ENCODE results near the gene PHF8.

Gene PHF8

DNA sequence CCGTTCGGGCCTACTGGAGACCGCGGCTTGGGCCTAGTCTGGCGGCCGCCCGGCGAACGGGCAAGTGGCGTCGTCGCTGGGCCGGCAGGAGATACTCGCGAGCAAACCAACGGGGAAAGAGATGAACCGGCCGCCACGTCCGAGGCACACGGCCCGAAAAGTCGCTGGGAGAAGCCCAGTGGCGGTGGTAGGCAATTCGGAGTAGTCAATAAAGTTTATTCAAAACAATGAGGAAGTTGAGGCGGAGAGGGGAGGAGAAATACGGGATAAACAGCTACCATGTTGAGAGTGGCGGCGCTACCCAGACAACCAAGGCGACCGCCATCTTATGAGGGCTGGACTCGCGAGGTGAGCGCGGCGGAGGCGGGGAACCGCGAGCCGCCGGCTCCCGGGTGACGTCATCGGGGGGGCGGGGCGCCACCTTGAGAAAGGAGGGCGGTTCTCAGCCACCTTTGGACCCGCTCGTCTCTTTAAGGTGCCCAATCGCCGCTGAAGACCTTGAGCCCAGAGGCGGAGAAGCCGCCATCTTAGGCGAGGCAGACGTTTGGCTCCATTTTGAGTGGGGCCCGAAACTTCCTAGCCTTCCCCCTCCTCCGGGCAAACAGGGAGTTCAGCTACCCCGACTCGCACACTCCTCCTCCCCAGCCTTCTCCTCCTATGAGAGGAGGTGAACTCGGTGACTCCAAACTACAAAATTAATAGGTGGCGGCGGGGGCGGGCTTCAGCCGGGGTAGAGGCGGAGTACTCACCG is at the start of gene PHF8:
TSS of gene PHF8 (minus strand) at position 348 of the 751 bp plus-strand sequence. CDS start 1,745 bp downstream, outside the sequence.
- peak within 1 kb of the TSS; percentile 64 to 66 for H3K4me3 ChIP-seq (replicated peaks in 1 of 2; ENCODE audit: low read depth in 2 of 2, low read length in 2 of 2)
- DNase-seq (ENCODE audit: low read depth in 2 of 2): peak; percentile 95 to 97
- TF ChIP-seq, protein P1, sequence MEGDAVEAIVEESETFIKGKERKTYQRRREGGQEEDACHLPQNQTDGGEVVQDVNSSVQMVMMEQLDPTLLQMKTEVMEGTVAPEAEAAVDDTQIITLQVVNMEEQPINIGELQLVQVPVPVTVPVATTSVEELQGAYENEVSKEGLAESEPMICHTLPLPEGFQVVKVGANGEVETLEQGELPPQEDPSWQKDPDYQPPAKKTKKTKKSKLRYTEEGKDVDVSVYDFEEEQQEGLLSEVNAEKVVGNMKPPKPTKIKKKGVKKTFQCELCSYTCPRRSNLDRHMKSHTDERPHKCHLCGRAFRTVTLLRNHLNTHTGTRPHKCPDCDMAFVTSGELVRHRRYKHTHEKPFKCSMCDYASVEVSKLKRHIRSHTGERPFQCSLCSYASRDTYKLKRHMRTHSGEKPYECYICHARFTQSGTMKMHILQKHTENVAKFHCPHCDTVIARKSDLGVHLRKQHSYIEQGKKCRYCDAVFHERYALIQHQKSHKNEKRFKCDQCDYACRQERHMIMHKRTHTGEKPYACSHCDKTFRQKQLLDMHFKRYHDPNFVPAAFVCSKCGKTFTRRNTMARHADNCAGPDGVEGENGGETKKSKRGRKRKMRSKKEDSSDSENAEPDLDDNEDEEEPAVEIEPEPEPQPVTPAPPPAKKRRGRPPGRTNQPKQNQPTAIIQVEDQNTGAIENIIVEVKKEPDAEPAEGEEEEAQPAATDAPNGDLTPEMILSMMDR (IDR thresholded peaks at IDR 0.05; ENCODE audit: low read depth, low read length): peak; percentile 9

DNA sequence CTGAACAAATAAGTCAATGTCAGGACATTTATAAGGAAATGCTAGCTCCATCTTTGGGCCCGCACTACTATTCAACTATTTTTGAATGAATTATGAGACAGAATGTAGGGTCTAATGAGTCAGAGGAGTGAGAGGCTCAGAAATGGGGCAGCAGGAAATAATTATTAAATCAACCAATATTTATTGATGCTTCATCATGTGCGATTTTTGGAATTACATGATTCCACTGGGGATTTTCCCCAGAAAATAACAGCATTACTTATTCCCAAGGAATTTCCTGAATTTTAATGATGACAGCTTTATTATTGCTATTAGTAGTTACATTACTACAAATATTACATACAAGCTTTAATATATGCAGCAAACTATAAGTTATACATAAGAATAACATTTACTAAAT is 49.3 kb upstream of the PHF8 start:
- TF ChIP-seq, protein P1 (IDR thresholded peaks at IDR 0.05; ENCODE audit: low read depth, low read length): no peak
- H3K4me3 ChIP-seq (replicated peaks in 1 of 2; ENCODE audit: low read depth in 2 of 2, low read length in 2 of 2): no peak overlapping the region
- DNase-seq (ENCODE audit: low read depth in 2 of 2): peak in 1 of 2 donors; percentile 26

DNA sequence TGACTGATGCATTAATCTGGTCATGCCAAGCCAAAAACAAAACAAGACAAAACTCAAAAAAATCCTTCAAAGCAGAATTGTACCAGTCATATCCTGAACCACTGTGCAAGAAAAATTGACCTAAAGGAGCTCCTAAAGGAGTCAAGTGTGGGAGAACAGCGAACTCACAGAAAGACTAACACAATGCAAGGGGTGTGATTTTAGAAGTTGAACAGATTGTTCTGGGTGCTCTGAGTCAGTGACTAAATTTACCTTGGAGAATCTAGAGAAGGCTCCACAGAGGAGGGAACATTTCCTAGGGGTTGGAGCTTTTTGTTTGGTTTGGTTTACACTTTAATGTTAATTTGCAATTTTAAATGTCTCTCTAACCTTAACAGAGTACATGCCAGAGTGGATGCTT is 48.9 kb upstream of the PHF8 start:
- no peak overlapping the region for H3K4me3 ChIP-seq (replicated peaks in 1 of 2; ENCODE audit: low read depth in 2 of 2, low read length in 2 of 2)
- peak in 1 of 2 donors; percentile 61 for DNase-seq (ENCODE audit: low read depth in 2 of 2)
- TF ChIP-seq, protein P1 (IDR thresholded peaks at IDR 0.05; ENCODE audit: low read depth, low read length): no peak

DNA sequence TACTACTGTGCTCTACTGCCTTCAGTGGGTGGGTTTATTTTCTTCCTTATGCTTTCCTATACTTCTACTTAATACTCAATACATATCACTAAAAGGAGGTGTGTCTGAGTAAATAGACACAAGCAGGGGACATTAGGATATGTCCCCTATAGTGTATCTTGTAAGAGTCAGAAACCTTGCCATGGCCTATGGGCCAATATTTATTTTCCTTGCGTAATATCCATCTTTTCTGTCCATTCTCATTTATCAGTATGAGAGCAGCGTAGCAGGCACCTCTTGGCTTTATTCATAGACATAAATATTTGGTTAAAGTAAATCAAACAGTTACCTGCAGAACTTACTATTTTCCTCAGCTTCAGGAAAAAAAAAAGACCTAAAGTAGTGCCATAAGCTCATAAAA is 46.6 kb upstream of the PHF8 start:
- H3K4me3 ChIP-seq (replicated peaks in 1 of 2; ENCODE audit: low read depth in 2 of 2, low read length in 2 of 2): no peak overlapping the region
- TF ChIP-seq, protein P1 (IDR thresholded peaks at IDR 0.05; ENCODE audit: low read depth, low read length): no peak
- DNase-seq (ENCODE audit: low read depth in 2 of 2): no peak

DNA sequence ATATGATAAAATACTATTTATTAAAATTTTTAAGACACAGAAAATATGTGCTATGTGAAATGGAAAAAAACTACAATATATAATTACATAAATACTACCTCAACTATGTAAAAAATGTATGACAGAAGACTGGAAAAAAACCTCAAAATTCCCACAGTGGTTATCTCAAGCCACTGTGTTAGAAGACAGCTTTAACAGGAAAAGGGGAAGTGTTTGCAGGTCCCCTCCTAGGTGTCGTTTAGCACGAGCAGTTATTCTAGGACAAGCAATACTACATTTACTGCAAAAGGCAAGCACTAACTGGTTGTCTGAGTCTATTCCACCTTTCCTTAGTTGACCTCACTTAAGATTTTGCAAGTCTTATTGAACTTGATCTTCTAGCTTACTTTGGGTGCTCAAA is 44.9 kb upstream of the PHF8 start:
- no peak overlapping the region for H3K4me3 ChIP-seq (replicated peaks in 1 of 2; ENCODE audit: low read depth in 2 of 2, low read length in 2 of 2)
- no peak for DNase-seq (ENCODE audit: low read depth in 2 of 2)
- TF ChIP-seq, protein P1 (IDR thresholded peaks at IDR 0.05; ENCODE audit: low read depth, low read length): no peak

DNA sequence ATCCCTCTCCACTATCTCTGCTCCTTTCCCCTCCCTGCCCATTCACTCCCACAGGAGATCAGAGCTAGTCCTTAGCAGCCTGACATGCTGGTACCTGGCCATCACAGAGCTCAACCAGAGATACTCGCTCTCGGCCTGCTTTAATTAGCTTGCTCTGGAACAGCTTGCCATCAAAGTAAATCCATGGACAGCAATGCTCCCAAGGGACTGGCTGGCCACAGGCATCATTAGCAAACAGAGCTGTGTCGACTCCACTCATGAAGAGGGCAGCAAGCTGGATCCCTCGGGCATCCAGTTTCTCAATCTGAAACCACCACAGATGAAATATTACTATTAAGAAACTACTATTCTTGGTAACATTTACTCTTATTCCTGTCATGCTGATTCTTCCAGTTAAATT is 43.4 kb upstream of the PHF8 start:
- H3K4me3 ChIP-seq (replicated peaks in 1 of 2; ENCODE audit: low read depth in 2 of 2, low read length in 2 of 2): no peak overlapping the region
- no peak for DNase-seq (ENCODE audit: low read depth in 2 of 2)
- TF ChIP-seq, protein P1 (IDR thresholded peaks at IDR 0.05; ENCODE audit: low read depth, low read length): no peak

Measured in cardiac fibroblast (primary cell).